GM21515 (cell line): Measurements from ENCODE around the gene LCE2C.
"Not testable (repeated sequence)": the region's sequence is repeated elsewhere in the genome, so short reads cannot be mapped to it uniquely, and the experiment has no call there.

ENCODE experiments used
- ATAC-seq: cut with Tn5 transposase; IDR thresholded peaks from one replicate; pipeline ENCODE4 v1.9.1; 2021; ENCODE audit not compliant: unreplicated experiment

The LCE2C gene

DNA sequence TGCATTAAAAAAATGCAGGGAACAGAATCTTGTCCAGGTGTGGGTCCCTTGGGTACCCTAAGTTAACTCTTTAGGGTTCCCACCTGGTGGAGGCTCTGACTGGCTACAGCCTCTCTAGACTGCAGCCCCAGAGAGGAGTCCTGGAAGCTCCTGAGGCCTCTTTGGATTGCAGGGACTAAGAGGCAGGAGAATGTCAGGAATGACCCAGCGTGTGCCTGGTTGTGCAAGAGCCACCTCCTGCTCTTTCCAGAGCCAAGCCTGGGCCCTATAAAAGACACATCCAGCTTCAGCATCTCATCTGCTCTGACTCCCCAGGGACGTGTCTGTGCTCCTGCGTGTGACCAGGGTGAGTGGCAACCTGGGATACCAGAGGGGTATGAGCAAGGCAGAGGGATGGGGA, at the start of gene LCE2C:
TSS of gene LCE2C (plus strand) at position 297 of the 400 bp plus-strand sequence. CDS start 737 bp downstream, outside the sequence.
- ATAC-seq, result not testable (repeated sequence)

GRCh38 chr1:152626744-152627143, 48.3 kb upstream of the LCE2C start:
- no peak for ATAC-seq

GRCh38 chr1:152630596-152630995, 44.5 kb upstream of the LCE2C start:
- ATAC-seq, result no peak

- no peak for ATAC-seq
These were observed 34.7 kb upstream of the LCE2C start for GRCh38 chr1:152640351-152640750.

DNA sequence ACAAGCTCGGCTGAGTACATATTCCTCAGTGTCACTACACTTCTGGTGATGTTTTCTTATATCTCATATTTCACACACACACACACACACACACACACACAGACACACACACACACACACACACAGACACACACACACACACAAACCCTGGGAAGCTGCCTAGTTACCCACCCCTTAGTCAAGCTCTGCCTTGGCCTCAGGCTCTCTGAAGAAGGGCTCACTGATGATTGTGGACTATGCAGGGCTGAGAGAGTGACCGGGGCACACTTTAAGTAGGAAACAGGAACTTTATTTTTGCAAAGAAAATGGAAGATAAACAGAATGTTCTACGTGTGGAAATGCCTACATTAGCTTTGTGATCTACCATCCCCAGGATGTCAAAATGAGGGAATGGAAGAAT, 31.1 kb upstream of the LCE2C start:
- no peak for ATAC-seq

DNA sequence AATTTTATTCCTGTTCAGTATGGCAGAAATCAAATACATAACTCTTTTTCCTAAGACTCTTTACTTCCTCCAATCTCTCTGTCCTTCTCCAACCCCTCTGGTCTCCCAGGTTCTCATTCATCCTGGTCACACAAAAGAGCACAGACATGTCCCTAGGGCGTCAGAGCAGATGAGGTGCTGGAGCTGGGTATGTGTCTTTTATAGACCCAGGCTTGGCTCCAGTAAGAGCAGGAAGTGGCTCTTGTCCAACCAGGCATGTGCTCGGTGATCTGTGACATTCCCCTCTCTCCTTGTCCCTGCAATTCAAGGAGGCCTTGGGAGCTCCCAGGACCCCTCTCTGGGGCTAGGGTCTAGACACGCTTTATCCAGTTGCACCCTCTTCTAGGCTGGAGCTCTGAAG, 29.9 kb upstream of the LCE2C start:
- ATAC-seq, result no peak

GRCh38 chr1:152646656-152647055, 28.4 kb upstream of the LCE2C start:
- no peak for ATAC-seq

- ATAC-seq, result no peak
These were observed 21.0 kb upstream of the LCE2C start for GRCh38 chr1:152654110-152654509.

DNA sequence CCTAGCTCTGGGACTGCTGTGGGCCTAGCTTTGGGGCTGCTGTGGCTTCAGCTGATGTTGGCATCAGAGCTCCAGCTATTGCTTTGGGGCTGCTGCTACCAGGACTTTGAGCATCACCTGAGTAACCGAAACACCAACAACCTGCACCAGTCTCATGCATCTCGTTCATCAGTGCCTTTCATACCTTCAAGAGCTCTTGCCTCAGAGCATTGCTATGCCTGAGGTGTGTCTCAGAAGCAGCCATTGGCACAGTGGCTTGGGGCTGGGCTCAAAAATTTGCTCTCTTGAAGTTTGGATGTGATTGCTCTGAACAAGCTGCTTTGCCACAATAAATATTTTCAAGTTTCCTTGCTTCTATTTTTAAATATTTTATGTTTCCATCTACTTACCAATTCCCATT, 18.6 kb upstream of the LCE2C start:
- ATAC-seq, result no peak

DNA sequence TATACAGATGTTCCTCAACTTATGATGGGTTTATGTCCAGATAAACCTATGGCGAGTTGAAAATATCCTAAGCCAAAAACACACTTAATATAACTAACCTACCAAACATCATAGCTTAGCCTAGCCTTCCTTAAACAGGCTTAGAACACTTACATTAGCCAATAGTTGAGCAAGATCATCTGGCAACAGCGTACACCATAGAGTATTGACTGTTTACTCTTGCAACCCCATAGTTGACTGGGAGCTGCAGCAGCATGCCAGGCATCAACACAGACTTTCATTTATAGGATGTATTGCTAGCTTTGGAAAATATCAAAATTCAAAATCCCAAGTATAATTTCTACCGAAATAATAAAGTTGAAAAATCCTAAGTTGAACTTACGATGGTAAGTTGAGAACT, 17.4 kb upstream of the LCE2C start:
- no peak for ATAC-seq

DNA sequence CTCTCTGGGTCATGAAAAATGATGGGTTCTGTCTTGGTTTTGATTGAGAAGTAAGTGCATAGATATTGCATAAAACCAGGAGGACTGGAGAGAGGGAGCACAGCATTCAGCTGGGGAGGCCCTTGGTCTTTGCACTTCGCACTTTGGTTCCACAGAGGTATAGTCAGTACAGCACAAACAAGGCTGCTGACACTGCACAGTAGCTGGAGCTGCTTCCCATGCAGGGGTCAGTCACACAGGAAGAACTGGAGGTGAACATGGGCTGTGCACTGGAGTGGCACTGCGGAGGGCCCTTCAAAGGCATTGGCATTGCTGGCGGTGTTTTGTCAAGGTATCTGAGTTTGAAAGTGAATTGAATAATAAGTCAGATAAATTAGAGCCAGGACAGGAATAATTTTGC, 16.4 kb upstream of the LCE2C start:
- no peak for ATAC-seq

DNA sequence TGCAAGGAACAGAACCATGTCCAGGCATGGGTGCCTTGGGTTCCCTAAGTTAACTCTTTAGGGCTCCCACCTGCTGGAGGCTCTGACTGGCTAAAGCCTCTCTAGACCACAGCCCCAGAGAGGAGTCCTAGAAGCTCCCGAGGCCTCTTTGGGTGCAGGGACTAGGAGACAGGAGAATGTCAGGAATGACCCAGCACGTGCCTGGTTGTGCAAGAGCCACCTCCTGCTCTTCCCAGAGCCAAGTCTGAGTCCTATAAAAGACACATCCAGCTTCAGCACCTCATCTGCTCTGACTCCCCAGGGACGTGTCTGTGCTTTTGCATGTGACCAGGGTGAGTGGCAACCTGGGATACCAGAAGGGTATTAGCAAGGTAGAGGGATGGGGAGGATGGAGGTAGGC, 12.0 kb upstream of the LCE2C start, which contains the start of gene LCE2D:
TSS of gene LCE2D (plus strand) at position 283 of the 400 bp plus-strand sequence. CDS start 726 bp downstream, outside the sequence.
- ATAC-seq, result no peak

DNA sequence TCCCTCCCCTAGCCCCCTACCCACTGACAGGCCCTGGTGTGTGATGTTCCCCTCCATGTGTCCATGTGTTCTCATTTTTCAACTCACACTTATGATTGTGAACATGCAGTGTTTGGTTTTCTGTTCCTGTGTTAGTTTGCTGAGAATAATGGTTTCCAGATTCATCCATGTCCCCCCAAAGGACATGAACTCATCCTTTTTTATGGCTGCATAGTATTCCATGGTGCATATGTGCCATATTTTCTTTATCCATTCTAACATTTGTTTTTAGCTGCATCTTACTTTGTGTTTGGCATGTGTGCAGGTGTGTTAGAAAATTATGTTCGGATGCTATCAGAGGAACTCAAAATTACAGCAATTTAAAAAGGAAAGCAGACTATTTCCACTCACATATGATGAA, 8.9 kb upstream of the LCE2C start:
- ATAC-seq, result not testable (repeated sequence)

DNA sequence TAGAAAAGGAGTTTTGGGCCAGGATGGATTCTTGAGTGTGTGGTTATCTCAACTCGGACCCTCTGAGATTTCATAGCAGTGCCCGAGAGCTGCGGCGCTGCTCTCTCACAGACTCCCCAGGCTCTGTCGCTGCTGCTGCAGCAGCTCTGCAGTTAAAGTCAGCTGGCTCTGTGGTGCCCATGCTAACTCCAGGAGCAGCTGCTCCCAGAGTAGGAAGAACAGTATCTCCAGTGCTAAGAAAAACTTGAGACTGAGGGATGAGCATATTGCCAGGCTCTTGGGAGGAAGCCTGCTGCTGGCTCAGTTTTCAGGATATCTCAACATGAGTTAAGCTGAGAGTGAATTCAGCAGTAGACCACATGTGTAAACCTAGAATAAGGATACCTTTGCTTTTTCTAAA, 7.4 kb upstream of the LCE2C start:
- ATAC-seq, result no peak

DNA sequence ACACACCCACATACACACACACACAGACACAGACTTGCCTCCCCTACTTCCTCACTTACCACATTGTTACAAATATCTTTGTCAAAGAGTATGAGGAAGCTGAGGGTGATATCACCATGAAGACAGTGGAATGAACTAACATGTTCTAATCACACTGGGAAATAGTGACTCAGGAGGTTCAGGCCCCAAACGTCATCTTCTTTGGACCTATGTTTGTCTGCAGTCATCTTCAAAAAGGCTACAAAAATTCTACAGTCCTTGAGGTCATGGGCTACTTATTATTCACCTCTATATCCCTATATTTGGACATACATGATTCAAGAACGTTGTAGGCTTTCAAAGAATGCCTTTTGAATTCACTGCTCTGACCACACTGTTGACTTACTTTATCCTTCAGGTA, 2.1 kb upstream of the LCE2C start:
- ATAC-seq, result no peak

GRCh38 chr1:152679459-152679858, 4.4 kb downstream of the LCE2C start:
- no peak for ATAC-seq

DNA sequence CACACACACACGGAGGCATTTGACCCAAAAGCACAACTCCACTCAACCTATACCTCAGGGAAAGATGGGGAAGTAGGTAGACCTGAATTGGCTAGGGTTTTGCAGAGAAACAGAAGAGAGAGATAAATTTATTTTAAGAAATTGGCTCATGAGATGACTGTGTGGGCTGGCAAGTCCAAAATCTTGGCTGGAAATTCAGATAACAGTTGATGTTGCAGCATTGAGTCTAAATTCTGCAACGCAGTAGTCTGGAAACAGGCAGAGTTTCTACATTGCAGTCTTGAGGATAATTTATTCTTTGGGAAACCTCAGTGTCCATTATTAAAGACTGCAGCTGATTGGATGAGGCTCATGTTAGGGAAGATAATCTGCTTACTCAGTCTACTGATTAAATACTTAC, 6.5 kb downstream of the LCE2C start:
- ATAC-seq, result no peak

DNA sequence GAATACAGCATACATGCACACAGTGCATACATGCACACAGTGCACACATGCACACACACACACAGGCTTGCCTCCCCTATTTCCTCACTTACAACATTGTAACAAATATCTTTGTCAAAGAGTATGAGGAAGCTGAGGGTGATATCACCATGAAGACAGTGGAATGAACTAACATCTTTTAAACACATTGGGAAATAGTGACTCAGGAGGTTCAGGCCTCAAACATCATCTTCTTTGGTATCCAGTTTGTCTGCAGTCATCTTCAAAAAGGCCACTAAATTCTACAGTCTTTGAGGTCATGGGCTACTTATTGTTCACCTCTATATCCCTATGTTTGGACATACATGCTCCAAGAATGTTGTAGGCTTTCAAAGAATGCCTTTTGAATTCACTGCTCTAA, 8.8 kb downstream of the LCE2C start:
- no peak for ATAC-seq

DNA sequence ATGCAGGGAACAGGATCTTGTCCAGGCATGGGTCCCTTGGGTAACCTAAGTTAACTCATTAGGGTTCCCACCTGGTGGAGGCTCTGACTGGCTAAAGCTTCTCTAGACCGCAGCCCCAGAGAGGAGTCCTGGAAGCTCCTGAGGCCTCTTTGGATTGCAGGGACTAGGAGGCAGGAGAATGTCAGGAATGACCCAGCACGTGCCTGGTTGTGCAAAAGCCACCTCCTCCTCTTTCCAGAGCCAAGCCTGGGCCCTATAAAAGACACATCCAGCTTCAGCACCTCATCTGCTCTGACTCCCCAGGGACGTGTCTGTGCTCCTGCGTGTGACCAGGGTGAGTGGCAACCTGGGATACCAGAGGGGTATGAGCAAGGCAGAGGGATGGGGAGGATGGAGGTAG, 10.7 kb downstream of the LCE2C start, which contains the start of gene LCE2B:
TSS of gene LCE2B (plus strand) at position 301 of the 400 bp plus-strand sequence. CDS start 721 bp downstream, outside the sequence.
- not testable (repeated sequence) for ATAC-seq

DNA sequence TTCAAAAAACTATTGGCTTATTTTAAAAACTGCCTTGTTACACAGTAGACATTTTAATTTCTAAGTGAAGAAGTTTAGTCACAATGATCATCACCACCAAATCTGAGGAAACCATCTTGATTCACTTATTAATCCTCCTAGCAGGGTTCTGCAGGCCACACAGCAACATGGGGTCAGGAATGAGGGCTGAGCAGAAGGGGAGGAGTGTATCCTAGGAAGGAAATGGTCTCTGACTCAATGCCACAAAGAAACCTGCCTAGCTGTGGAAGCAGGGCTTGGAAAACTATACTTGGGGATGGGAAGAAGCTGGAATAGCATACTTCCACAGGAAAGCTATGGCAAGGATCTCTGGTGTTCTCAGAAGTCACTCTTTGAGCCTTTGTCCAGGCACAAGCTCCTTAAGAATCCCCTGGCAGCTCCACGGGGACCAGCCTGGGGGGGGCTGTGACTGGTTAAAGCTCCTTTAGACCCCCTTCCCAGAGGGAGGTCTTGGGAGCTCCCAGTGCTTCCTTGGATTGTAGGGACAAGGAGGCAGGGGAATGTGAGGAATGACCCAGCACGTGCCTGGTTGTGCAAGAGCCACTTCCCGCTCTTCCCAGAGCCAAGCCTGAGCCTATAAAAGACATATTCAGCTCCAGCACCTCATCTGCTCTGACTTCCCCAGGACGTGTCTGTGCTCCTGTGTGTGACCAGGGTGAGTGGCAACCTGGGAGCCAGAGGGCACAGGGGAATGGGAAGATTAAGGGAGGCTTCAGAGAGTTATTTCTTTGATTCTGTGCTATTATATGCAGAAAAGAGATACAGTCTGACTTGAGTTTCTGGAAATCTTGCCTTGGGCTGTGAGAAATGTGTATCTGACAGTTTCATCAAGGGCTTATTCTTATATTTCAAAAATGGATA, 22.9 kb downstream of the LCE2C start, which contains the start of gene LCE2A:
TSS of gene LCE2A (plus strand) at position 645 of the 900 bp plus-strand sequence. CDS start 557 bp downstream, outside the sequence.
- ATAC-seq, result no peak

GRCh38 chr1:152699746-152700145, 24.7 kb downstream of the LCE2C start:
- no peak for ATAC-seq

- ATAC-seq, result no peak
These were observed 32.8 kb downstream of the LCE2C start, which contains the start of gene LCE4A for GRCh38 chr1:152707860-152708259. LCE4A (plus strand) TSS chr1:152708160; CDS start chr1:152709076, 916 bp downstream.
